Smooth muscle cell (in vitro differentiated cells): ENCODE data around the gene USP34. TPM values are rescaled to one million over a fixed set of nuclear protein-coding genes. Genes with fewer than 3 reads are reported as not detected.

Experiments
- DNase-seq: peaks from one replicate; lab custom pipeline; 2025; ENCODE audit not compliant: unreplicated experiment; lab: John Stamatoyannopoulos, UW
- H2AFZ ChIP-seq: fragments of 200-600 bp; sonication (generic); 2 replicates; pipeline ENCODE4 v1.6.0; 2016; ENCODE audit warnings: antibody characterized with exemption, low read depth, mild to moderate bottlenecking
- H3F3A ChIP-seq: fragments of 200-600 bp; sonication (generic); 2 replicates; pipeline ENCODE4 v1.6.0; 2017; ENCODE audit warnings: antibody characterized with exemption, low read depth
- H3K27ac ChIP-seq: fragments of 200-600 bp; sonication (generic); 2 replicates; pipeline ENCODE4 v1.5.1; 2016; ENCODE audit warnings: low read depth, mild to moderate bottlenecking
- H3K27me3 ChIP-seq: fragments of 200-600 bp; sonication (generic); 2 replicates; pipeline ENCODE4 v1.6.1; 2016; ENCODE audit warnings: low read depth, mild to moderate bottlenecking
- H3K36me3 ChIP-seq: fragments of 200-600 bp; sonication (generic); 2 replicates; pipeline ENCODE4 v1.5.1; 2016; ENCODE audit warnings: low read depth
- H3K4me1 ChIP-seq: fragments of 200-600 bp; sonication (generic); 2 replicates; pipeline ENCODE4 v1.5.1; 2016; ENCODE audit warnings: low read depth
- H3K4me2 ChIP-seq: fragments of 200-600 bp; sonication (generic); 2 replicates; pipeline ENCODE4 v1.6.0; 2016; ENCODE audit warnings: mild to moderate bottlenecking
- H3K4me3 ChIP-seq: fragments of 200-600 bp; sonication (generic); 2 replicates; pipeline ENCODE4 v1.5.1; 2016; ENCODE audit warnings: mild to moderate bottlenecking
- H3K79me2 ChIP-seq: fragments of 200-600 bp; sonication (generic); 2 replicates; pipeline ENCODE4 v1.6.0; 2016; ENCODE audit warnings: low read depth, mild to moderate bottlenecking
- H3K9ac ChIP-seq: fragments of 200-600 bp; sonication (generic); 2 replicates; pipeline ENCODE4 v1.6.0; 2016; ENCODE audit warnings: low read depth
- H3K9me3 ChIP-seq: fragments of 200-600 bp; sonication (generic); replicated peaks from 2 replicates; pipeline ENCODE4 v1.5.1; 2016; ENCODE audit warnings: low read depth
- H4K20me1 ChIP-seq: fragments of 200-600 bp; sonication (generic); 2 replicates; pipeline ENCODE4 v1.6.0; 2016; ENCODE audit warnings: low read depth
- CTCF ChIP-seq: fragments of 200-600 bp; sonication (generic); IDR thresholded peaks from 2 replicates; pipeline ENCODE4 v1.5.1; 2017; ENCODE audit warnings: borderline replicate concordance, mild to moderate bottlenecking, antibody characterized with exemption; ENCODE audit not compliant: insufficient read depth, poor library complexity, severe bottlenecking
- WGBS: methylation state at CpG from one replicate; pipeline ENCODE4 v1.1.7; 2016; ENCODE audit warnings: low lambda C conversion rate; 5-methylcytosine and 5-hydroxymethylcytosine counted together
- polyA plus RNA-seq: library from polyadenylated mRNA; unstranded; fragments of >200 nt; fragmentation: Nextera tagmentation; extraction: Ambion mirVana; gene quantifications from 2 replicates; pipeline ENCODE4 v1.2.1, GENCODE V29; 2016
- total RNA-seq: library from RNA; depleted of rRNA; stranded (reverse); fragments of >200 nt; gene quantifications from 2 replicates; pipeline ENCODE4 v1.2.3, GENCODE V29; 2014

USP34 gene
- total and polyA plus RNA-seq, 2 experiments from 2014 or later: 26.4 to 152 TPM

DNA sequence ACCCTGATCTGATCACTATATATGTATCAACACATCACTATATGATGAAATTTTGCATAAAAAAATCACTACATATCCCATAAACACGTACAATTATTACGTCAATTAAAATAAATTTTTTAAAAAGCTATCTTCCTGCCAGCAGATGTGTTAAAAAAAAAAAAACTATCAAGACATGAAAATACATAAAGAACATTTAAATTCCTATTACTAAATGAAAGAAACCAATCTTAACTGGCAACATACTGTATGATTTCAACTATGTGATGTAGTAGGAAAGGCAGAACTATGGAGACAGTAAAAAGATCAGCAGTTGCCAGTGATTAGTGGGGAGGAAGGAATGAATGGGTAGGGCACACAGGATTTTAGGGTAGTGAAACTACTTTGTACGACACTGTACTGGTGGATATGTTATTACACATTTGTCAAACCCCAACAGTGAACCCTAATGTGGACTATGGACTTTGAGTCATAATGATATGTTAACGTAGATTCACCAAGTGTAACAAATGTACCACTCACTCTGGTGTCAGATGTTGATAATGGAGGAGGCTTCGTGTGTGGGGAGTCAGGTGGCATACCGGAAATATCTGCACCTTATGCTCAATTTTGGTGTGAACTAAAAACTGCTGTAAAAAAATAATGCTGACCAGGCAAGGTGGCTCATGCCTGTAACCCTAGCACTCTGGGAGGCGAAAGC is 27.4 kb downstream of the USP34 start:
- TF ChIP-seq CTCF: no peak
- 95% methylated on average over 7 of the region's 7 CpGs for WGBS
- Histone ChIP-seq H3K27me3 (no peaks in the 10 kb centered on the region), H3K4me2 (no peak overlapping the region), H3K27ac (peak overlapping the region; percentile 64), H3K4me3 (no peak overlapping the region), H4K20me1 (peaks cover 100% of the 10 kb centered on the region), H3K4me1 (peaks cover 7% of the 10 kb centered on the region), H3F3A (no peaks in the 10 kb centered on the region), H3K36me3 (no peaks in the 10 kb centered on the region), H3K9me3 (no peaks in the 10 kb centered on the region), H3K79me2 (peaks cover 100% of the 10 kb centered on the region), H2AFZ (no peak overlapping the region), H3K9ac (no peak overlapping the region)
- DNase-seq: no peak

DNA sequence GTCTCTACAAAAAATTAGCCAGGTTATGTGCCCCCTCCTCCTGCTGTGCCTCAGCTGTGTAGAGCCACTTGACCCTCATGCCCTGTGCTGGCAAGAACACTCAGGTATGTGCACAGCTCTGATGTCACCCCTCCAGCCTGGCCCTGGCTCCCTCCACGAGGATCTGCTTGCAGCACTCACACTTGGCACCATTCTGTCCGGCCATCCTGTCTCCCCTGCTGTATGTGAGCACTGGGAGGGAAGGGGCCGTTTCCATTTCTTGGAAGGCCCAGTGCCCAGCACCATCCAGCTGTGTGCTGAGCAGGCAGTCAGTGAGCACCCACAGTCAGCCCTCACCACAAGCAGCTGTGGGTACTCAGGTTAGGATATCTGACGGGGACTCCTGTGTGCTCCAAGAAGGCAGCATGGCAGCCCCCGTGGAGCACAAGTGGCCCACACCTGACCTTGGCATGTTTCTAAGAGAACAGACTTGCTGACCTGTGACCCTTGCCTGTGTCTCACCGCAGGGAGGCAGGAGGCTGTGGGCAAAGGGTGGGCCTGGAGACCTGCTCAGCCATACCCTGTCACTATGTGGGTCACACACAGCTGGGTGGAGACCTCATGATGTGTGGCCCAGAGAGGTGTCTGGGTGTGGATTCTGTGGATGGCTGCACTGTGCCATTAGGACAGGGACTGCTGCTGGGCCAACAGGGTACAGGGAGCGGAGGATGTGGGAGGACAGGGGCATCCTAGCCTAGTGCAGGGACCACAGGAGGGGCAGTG is 31.5 kb downstream of the USP34 start:
- Histone ChIP-seq H2AFZ (no peak overlapping the region), H3K4me2 (no peak overlapping the region), H3K79me2 (peaks cover 100% of the 10 kb centered on the region), H3K9ac (no peak overlapping the region), H3K27ac (no peak overlapping the region), H3F3A (no peaks in the 10 kb centered on the region), H3K27me3 (no peaks in the 10 kb centered on the region), H3K4me1 (peaks cover 7% of the 10 kb centered on the region), H3K36me3 (no peaks in the 10 kb centered on the region), H3K4me3 (no peak overlapping the region), H3K9me3 (no peaks in the 10 kb centered on the region), H4K20me1 (peaks cover 100% of the 10 kb centered on the region)
- no peak for TF ChIP-seq CTCF
- no peak for DNase-seq
- 94% methylated on average over 7 of the region's 7 CpGs for WGBS

DNA sequence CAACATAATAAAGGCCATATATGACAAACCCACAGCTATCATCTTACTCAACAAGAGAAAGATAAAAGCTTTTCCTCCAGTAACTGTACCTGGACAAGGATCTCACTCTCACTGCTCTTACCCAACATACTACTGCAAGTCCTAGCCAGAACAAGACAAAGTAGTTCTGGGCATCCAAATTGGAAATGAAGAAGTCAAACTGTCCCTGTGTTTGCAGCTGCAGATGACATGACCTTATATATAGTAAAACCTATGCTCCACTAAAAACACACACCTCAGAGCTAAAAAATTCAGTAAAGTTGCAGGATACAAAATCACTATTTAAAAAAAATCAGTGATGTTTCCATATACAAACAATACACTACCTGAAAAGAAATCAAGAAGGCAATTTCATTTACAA is 32.2 kb downstream of the USP34 start:
- Histone ChIP-seq H3F3A (no peaks in the 10 kb centered on the region), H3K4me2 (no peak overlapping the region), H2AFZ (no peak overlapping the region), H3K4me1 (peaks cover 7% of the 10 kb centered on the region), H4K20me1 (peaks cover 100% of the 10 kb centered on the region), H3K4me3 (no peak overlapping the region), H3K27me3 (no peaks in the 10 kb centered on the region), H3K36me3 (no peaks in the 10 kb centered on the region), H3K9me3 (no peaks in the 10 kb centered on the region), H3K9ac (no peak overlapping the region), H3K27ac (no peak overlapping the region), H3K79me2 (peaks cover 100% of the 10 kb centered on the region)
- DNase-seq: no peak
- TF ChIP-seq CTCF: no peak
